RPMI8226 (cell line): ENCODE results near the gene CD180.
A peak's percentile ranks its signal among the peaks of the same experiment; 100 is the strongest.
"Not testable (repeated sequence)": the region's sequence is repeated elsewhere in the genome, so short reads cannot be mapped to it uniquely, and the experiment has no call there.

Experiments
- DNase-seq: peaks from one replicate; pipeline ENCODE4 v3.0.0-alpha.2; 2015

The CD180 gene

GRCh38 chr5:67187006-67187715, 9.4 kb downstream of the CD180 start:
- DNase-seq = peak; percentile 72

DNA sequence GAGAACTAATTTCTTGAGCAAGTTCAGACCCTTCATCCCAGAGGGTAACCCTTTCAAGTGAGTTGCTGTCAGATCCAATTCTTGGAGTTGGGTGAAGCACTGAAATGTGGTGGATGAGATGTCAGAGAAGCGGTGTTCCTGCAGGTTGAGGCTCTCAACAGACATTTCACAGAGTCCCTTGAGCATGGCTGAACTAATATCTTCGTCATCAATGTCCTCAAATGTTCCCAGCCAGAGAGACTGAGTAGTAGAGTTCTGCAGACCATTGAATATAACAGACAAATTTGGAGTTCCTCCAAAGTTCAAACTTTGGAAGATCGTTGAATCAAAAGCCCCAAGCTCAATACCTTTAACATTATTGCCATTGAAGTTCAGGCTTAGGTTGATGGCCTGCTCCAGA, 12.7 kb downstream of the CD180 start:
- DNase-seq = no peak

DNA sequence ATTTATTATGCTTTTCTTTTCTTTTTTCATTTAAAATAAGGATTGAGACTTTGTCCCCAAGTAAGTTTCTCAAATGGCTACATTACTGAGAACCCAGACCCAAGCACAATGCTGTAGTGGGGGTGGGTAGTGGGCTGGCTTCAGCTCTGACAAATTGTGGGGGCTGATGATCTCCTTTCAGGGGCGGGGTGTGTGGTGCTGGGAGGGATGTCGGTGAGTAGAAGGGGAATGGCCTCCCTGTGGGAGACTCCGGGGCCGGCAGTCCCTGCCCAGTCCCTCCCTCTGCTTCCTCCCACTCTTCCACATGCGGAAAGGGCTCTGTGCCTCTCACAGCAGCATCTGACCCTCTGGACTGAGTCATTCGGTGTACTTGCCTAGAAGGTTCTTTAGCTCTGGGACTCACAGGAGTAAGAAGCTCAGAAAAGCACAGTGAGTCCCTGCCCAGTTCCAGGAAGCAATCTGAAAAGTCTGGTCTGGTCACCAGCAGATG, 14.3 kb downstream of the CD180 start:
- DNase-seq = no peak

- DNase-seq = peak; percentile 75
Observed at GRCh38 chr5:67181648-67182221, 14.9 kb downstream of the CD180 start.

- DNase-seq = no peak
Observed at GRCh38 chr5:67179697-67180361, 16.8 kb downstream of the CD180 start.

DNA sequence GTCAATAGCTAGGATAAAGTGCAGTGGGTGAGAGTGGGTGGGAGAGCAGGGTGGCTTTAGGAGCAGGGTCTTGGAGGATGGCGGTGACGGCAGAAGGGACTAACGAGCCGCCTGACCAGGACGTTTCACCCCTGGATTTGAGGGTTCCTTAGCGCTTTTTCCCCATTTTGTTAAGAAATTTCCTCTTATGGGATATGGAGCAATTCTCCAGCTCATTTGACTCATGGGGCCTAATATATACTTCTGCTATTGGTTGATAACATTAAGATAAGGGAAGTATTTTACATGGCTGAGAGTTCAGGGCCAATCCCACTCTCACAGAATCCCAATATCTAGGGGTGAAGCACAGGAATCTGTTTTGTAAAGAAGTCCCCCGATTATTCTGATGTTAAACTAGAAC, 17.6 kb downstream of the CD180 start:
- DNase-seq = no peak

DNA sequence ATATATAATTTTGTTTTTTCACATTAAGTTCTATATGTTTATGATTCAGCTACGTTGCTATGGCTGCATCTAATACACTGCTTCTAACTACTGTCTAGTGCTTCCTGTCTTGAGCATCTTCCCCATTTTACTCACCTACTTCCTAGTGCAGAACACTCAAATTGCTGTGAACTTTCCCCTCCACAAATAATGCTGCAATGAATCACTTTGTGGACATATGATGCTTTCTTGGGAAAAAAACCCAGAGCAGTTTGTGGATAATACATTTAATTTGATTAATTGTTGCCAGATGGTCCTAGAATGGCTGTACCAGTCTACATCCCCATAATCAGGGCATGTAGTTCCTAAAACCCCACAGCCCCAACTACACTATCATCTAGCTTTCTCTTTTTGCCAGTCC, 18.5 kb downstream of the CD180 start:
- DNase-seq = no peak

- DNase-seq = peak; percentile 47
Observed at GRCh38 chr5:67176936-67177335, 19.7 kb downstream of the CD180 start.

GRCh38 chr5:67173959-67174358, 22.6 kb downstream of the CD180 start:
- no peak for DNase-seq

GRCh38 chr5:67173351-67173750, 23.2 kb downstream of the CD180 start:
- not testable (repeated sequence) for DNase-seq

- DNase-seq = no peak
Observed at GRCh38 chr5:67170767-67171166, 25.8 kb downstream of the CD180 start.

DNA sequence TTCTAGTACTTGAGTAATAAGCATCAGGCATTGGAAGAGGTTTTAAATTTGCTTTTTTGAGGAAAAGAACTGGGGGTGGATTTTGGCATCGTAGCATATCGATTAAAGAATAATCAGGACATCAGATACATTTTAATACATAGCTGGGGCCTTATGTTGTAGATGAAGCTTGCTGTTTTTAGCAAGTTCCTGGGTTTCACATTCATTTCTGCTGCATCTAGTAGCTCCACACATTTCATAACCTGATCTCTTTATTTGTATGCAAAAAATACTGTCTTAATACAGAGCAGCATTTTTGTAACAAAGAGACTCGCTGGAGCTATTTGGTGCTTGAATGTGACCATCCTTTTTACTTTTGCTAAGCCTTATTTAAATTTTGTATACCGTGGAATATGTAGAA, 28.5 kb downstream of the CD180 start:
- DNase-seq = no peak

DNA sequence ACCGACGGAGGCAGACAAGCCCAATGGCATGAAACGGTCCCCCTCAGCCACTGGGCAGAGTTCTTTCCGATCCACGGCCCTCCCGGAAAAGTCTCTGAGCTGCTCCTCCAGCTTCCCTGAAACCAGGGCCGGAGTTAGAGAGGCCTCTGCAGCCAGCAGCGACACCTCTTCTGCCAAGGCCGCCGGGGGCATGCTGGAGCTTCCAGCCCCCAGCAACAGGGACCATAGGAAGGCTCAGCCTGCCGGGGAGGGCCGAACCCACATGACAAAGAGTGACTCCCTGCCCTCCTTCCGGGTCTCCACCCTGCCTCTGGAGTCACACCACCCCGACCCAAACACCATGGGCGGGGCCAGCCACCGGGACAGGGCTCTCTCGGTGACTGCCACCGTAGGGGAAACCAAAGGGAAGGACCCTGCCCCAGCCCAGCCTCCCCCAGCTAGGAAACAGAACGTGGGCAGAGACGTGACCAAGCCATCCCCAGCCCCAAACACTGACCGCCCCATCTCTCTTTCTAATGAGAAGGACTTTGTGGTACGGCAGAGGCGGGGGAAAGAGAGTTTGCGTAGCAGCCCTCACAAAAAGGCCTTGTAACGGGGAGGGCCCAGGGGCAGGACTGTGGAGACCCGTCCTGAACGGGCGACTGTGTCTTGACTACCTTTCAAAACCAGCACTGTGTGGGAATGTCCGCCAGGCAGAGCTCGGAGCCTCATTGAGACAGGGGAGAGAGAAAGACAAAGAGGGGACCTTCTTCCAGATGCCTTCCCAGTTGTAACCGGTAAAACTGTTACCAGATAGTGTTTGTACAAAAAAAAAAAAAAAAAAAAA, 29.9 kb downstream of the CD180 start:
- peak; percentile 46 for DNase-seq

- DNase-seq = peak; percentile 93
Observed at GRCh38 chr5:67165526-67166459, 30.8 kb downstream of the CD180 start.

- no peak for DNase-seq
Observed at GRCh38 chr5:67164856-67165525, 31.6 kb downstream of the CD180 start.

GRCh38 chr5:67163863-67164595, 32.6 kb downstream of the CD180 start:
- DNase-seq = peak; percentile 20

DNA sequence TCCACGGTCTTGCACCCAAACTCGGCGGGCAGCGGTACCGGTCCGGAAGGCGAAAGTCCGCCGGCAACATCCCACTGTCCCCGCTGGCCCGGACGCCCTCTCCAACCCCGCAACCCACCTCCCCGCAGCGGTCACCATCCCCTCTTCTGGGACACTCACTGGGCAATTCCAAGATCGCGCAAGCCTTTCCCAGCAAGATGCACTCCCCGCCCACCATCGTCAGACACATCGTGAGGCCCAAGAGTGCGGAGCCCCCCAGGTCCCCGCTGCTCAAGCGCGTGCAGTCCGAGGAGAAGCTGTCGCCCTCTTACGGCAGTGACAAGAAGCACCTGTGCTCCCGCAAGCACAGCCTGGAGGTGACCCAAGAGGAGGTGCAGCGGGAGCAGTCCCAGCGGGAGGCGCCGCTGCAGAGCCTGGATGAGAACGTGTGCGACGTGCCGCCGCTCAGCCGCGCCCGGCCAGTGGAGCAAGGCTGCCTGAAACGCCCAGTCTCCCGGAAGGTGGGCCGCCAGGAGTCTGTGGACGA, 33.3 kb downstream of the CD180 start:
- DNase-seq = no peak

DNA sequence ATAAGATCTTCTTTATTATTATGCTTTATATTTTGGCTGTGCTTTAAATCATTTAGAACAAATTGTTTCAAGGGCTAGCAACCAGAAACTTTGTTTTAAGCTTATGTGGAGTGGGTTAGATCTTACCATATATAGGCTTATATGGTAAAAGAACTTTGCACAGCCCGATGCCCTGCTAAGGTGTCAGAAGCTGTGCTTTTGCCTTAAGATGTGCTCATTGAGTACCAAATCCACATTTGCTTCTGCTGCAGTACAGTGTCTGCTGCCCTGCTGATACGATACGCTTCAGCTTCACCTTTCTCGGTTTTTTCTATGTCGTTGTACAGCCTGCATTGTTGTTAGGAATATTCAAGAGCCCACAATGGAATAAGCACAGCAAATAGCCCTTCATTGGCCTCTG, 34.8 kb downstream of the CD180 start:
- no peak for DNase-seq

- DNase-seq = no peak
Observed at GRCh38 chr5:67160985-67161384, 35.6 kb downstream of the CD180 start.

DNA sequence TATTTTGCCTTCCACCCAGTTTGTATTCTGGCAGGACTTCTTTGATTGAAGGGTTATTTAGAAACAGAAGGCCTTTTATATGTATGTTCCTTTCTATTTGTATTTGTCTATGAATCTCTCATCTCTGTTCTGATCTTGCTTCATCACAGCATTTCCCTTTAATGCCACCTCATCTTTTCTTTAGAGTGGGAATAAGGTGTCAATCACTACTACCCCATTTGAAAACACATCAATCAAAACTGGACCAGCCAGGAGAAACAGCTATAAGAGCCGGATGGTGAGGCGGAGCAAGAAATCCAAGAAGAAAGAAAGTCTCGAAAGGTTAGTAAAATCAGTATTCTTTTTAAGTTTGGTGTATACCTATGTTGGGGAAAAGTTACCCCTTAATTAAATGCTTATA, 36.3 kb downstream of the CD180 start:
- DNase-seq = no peak
